AG08396 (cell line): Measurements from ENCODE around the gene HDAC10.

Experiments
- DNase-seq: peaks from one replicate; pipeline ENCODE4 v3.0.0; 2012; ENCODE audit warnings: low spot score, mixed read lengths

The HDAC10 gene

GRCh38 chr22:50236731-50237409, 14.2 kb downstream of the HDAC10 start:
- DNase-seq: no peak

GRCh38 chr22:50233223-50233622, 17.8 kb downstream of the HDAC10 start:
- DNase-seq: no peak

GRCh38 chr22:50232481-50233151, 18.4 kb downstream of the HDAC10 start:
- no peak for DNase-seq

GRCh38 chr22:50229370-50229769, 21.7 kb downstream of the HDAC10 start:
- no peak for DNase-seq

GRCh38 chr22:50228366-50228765, 22.7 kb downstream of the HDAC10 start:
- DNase-seq: no peak

- DNase-seq: no peak
Observed at GRCh38 chr22:50227579-50228215, 23.4 kb downstream of the HDAC10 start.

GRCh38 chr22:50226875-50227165, 24.2 kb downstream of the HDAC10 start:
- no peak for DNase-seq

- no peak for DNase-seq
Observed at GRCh38 chr22:50226063-50226874, 24.8 kb downstream of the HDAC10 start.

- DNase-seq: no peak
Observed at GRCh38 chr22:50225200-50225969, 25.7 kb downstream of the HDAC10 start.

- no peak for DNase-seq
Observed at GRCh38 chr22:50224071-50224470, 27.0 kb downstream of the HDAC10 start.

GRCh38 chr22:50222508-50222907, 28.6 kb downstream of the HDAC10 start:
- DNase-seq: no peak

- no peak for DNase-seq
Observed at GRCh38 chr22:50221410-50222300, 29.4 kb downstream of the HDAC10 start.

GRCh38 chr22:50220603-50221409, 30.3 kb downstream of the HDAC10 start:
- no peak for DNase-seq

- DNase-seq: no peak
Observed at GRCh38 chr22:50219800-50220602, 31.1 kb downstream of the HDAC10 start.

GRCh38 chr22:50218996-50219727, 31.9 kb downstream of the HDAC10 start:
- peak; percentile 94 for DNase-seq

- no peak for DNase-seq
Observed at GRCh38 chr22:50218153-50218995, 32.7 kb downstream of the HDAC10 start.

- no peak for DNase-seq
Observed at GRCh38 chr22:50217543-50218152, 33.4 kb downstream of the HDAC10 start.
